G401.6 (cell line): ENCODE data around the gene MYCBPAP.
"Not testable (repeated sequence)": the region's sequence is repeated elsewhere in the genome, so short reads cannot be mapped to it uniquely, and the experiment has no call there.

Source experiments
- FAIRE-seq: peaks from 2 replicates; lab custom pipeline; 2012; peaks lifted over from hg19 to GRCh38; lab: Jason Lieb, UNC

MYCBPAP gene

DNA sequence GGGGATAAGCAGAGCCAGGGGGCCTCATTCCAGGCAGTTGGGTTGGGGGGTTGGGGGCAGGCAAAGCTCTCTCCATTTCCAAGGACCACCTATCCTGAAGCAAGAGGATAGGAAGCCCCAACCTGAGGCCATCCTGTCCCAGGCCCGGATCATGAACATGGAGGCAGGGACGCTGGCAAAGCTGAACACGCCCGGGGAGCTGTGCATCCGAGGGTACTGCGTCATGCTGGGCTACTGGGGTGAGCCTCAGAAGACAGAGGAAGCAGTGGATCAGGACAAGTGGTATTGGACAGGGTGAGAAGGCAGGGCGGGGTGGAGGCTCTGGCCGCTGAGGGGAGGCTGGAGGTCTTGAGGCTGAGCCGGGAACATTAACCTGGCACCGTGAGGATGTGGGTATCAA lies 36.0 kb upstream of the MYCBPAP start:
- no peak for FAIRE-seq

DNA sequence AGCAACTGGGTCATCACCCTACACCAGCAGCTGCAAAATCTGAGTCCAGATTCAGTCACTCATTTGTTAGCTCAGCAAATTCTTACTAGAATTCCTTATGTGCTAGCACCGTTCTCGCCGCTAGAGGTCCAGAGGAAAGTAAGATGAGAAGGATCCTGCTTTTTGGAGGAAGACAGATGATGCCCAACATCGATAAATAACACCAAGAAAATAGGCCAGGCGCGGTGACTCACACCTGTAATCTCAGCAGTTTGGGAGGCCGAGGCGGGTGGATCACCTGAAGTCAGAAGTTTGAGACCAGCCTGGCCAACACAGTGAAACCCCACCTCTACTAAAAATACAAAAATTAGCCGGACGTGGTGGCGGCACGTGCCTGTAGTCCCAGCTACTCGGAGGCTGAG lies 35.5 kb upstream of the MYCBPAP start:
- FAIRE-seq: peak; percentile 86

DNA sequence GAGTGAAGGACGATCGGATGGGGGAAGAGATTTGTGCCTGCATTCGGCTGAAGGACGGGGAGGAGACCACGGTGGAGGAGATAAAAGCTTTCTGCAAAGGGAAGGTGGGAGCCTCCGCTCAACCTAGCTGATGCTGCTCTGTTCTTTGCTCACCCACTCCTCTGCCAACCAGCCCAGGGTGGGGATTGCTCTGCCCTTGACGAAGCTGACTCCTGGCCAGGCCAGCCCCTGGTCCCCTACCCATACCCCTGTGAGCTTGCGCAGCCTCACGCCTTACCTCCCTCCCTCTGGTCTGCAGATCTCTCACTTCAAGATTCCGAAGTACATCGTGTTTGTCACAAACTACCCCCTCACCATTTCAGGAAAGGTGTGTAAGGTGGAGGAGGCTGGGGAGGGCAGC lies 34.3 kb upstream of the MYCBPAP start:
- FAIRE-seq: no peak

DNA sequence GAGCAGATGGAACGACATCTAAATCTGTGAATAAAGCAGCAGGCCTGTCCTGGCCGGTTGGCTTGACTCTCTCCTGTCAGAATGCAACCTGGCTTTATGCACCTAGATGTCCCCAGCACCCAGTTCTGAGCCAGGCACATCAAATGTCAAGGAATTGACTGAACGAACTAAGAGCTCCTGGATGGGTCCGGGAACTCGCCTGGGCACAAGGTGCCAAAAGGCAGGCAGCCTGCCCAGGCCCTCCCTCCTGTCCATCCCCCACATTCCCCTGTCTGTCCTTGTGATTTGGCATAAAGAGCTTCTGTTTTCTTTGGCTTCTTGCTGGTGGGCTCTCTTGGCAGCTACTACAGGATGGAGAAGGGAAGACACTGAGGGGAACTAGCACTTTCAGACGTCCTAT lies 33.7 kb upstream of the MYCBPAP start:
- no peak for FAIRE-seq

DNA sequence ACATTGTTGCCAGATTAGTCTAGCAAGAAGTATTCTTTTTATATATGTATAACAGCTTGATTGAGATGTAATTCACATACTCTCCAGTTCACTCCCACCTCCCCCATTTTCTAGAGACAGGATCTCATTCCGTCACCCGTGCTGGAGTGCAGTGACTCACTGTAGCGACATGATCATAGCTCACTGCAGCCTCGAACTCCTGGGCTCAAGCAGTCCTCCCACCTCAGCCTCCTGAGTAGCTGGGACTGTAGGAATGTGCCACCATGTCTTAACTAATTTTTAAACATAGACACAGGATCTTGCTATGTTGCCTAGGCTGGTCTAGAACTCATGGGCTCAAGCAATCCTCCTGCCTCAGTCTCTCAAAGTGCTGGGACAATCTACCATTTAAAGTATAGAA lies 32.9 kb upstream of the MYCBPAP start:
- no peak for FAIRE-seq

DNA sequence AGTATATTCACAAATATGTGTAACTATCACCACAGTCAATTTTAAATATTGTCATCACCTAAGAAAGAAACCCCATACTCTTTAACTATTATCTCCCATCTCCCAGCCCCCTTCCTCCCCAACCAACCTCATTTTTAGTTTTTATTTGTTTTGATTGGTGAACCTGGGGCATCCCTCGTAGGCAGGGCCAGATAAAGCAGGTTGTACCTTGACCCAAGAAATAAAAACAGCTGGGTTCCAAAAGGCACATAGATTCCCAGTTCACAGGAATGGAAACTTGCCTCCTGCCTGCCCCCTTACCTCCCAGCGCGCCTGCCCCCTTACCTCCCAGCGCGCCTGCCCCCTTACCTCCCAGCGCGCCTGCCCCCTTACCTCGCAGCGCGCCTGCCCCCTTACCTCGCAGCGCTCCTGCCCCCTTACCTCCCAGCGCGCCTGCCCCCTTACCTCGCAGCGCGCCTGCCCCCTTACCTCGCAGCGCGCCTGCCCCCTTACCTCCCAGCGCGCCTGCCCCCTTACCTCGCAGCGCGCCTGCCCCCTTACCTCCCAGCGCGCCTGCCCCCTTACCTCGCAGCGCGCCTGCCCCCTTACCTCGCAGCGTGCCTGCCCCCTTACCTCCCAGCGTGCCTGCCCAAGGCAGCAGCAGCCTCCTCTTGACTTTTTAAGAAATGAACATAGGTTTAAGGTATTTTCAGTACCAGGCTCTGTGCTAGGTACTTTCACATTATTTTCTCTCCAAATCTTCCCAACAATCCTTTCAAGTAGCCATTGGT lies 32.3 kb upstream of the MYCBPAP start:
- FAIRE-seq: not testable (repeated sequence)

DNA sequence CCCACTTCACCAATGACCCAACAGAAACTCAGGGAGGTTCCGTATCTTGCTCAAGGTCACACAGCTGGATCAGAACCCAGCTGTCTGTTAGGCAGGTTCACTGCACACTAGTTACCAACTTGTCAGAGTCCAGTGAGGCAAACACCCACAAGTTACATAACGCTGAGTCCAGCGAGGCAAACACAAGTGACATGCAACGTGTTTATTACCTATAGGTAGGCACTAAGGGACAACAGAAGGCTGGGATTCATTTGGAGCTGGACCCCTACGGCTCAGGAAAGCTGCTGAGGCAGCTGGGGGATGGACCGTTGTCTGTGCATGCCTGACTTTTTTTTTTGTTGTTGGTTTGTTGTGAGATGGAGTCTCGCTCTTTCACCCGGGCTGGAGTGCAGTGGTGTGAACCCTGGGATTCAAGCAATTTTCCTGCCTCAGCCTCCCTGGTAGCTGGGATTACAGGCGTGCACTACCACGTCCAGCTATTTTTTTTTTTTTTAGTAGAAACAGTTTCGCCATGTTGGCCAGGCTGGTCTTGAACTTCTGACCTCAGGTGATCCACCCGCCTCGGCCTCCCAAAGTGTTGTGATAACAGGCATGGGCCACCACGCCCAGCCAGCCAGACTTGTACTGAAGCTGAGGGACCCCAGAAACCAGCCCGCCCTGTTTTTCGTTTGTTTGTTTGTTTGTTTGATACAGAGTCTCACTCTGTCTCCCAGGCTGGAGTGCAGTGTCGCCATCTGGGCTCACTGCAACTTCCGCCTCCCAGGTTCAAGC lies 31.5 kb upstream of the MYCBPAP start:
- no peak for FAIRE-seq

DNA sequence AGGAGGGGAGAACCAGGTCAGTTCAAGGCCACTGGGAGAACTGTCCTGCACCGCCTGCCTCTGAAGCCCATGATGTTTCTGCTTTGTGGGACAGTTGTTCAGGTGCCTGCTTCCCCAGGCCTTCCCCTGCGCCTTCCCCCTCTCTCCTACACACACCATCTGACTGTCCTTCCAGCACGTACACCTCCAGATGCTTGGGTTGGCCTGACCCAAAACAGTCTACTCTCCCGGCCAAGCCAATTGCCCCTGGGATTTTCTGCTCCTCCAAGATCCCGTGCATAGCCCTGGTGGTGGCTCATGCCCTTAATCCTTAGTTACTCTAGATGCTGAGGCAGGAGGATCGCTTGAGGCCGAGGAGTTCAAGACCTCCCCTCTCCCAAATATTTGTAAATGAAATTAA lies 30.3 kb upstream of the MYCBPAP start:
- no peak for FAIRE-seq

DNA sequence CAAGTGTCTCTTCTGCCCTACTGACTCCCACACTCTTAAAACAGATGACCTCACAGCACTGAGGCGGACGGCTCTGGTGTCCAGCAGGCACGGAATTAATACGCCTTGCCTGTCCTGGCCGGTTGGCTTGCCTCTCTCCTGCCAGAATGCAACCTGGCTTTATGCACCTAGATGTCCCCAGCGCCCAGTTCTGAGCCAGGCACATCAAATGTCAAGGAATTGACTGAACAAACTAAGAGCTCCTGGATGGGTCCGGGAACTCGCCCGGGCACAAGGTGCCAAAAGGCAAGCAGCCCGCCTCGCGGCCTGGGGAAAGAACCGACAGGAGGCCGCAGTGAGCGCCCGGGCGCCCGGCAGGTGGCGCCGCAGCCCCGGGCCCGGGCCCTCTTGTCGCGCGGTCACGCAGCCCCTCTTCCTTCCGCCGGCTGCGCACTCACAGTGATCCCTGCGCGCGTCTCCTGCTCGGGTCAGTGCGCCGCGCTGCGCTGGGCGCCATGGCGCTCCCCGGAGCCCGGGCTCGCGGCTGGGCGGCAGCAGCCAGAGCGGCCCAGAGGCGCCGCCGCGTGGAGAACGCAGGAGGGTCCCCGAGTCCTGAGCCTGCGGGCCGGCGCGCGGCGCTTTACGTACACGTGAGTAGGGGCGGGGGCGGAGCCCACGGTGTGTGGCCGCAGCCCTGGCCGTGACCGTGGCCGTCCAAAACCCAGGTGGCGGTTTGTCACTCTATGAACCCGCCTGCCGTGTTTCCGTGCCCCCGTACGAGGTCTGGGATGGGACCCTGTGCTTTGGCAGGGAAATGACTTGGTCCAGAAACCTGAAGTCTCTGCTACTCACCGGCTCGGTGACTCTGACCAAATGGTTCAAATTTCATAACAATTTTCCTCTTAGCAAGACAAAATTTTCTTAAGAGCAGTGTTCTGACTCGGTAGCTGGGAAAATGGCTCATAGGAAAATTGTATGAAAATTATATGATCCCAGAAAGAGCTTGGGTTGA lies 29.6 kb upstream of the MYCBPAP start, which contains the start of gene RSAD1:
TSS of gene RSAD1 (plus strand) at position 470 of the 991 bp plus-strand sequence. CDS start at position 495, 25 bp downstream.
- FAIRE-seq: no peak

DNA sequence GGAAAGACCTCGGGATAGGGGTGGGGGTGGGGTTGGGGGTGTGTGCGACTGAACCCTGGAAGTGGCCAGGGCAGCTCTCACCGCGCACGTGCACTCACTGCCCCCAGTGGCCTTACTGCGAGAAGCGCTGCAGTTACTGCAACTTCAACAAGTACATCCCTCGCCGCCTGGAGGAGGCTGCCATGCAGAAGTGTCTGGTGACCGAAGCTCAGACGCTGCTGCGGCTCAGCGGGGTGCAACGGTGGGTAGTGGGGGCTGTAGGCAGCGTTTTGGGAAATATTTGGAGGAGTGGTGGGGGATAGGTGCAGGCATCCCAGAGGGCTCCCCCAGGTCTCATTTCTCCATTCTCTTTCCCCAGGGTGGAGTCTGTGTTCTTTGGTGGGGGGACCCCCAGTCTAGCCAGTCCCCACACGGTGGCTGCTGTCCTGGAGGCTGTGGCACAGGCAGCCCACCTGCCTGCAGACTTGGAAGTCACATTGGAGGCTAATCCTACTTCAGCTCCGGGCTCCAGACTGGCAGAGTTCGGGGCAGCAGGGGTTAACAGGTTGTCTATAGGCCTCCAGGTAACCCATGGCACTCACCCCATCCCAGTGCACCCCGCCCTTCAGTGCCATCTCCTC lies 28.6 kb upstream of the MYCBPAP start:
- FAIRE-seq: no peak

DNA sequence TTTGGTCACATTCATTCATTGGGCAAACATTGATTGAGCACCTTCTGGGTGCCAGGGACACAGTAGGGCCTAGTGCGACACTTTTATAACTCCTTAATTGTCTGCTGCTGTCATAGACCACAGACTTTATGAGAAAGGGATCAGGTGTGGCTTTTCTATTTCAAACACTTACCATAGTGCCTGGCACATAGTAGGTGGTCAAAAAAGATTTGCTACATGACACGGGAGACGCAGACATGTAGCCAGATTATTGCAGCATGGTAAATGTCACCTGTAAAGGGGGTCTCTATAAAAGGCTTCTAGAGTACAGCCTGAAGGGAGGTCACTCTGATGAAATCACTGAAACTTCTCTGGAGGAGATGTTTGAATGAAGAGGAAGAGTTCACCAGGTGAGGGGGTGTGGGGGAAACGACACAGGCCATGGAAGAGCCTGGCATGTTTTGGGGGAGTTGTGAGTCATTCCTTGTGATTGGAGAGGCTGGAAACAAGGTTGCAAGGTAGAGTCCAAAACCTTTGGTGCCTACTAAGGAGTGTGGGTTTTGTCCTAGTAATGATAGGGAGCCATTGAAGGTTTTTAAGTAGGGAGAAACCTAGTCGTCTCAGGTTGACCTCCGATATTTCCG lies 28.0 kb upstream of the MYCBPAP start:
- no peak for FAIRE-seq

DNA sequence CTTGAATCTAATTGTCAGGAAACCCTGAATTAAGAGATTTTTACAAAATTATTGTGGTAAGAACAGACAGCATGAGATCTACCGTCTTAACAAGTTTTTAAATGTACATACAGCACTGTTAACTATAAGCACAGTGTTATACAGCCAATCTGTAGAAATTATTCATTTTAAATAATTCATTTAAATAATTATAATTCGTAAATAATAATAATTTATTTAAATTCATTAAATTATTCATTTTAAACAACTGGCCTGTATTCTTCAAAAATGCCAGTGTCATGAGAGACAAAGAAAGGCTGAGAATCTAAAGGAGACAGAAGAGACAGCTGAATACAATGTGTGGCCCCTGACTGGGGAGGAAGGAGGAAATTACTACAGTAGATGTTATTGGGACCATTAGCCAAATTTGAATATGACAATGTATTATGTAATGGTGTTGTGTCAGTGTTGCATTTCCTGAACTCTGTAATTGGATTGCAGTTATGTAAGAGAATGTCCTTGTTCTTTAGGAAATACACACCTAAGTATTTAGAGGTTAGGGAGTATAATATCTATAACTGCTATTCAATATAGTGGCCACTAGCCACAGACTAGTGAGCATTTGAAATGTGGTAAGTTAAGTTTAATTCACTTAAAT lies 27.3 kb upstream of the MYCBPAP start:
- FAIRE-seq: no peak

DNA sequence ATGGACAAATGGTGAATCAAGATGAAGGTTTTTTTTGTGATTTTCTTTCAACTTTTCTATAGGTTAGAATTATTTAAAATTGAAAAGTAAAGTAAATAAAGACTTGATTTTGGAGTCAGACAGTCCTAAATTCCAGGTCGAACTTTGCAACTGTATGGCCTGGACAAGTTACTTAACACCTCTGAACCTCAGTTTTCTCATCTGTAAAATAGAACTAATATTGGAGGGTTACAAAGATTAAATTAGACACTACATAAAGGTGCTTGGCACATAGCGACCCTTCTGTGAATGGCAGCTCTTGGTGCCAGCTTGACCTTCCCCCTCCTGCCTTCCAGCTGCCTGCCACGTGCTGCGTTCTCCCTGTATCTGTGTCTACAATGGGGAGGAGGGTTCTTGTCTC lies 26.6 kb upstream of the MYCBPAP start:
- FAIRE-seq: no peak

DNA sequence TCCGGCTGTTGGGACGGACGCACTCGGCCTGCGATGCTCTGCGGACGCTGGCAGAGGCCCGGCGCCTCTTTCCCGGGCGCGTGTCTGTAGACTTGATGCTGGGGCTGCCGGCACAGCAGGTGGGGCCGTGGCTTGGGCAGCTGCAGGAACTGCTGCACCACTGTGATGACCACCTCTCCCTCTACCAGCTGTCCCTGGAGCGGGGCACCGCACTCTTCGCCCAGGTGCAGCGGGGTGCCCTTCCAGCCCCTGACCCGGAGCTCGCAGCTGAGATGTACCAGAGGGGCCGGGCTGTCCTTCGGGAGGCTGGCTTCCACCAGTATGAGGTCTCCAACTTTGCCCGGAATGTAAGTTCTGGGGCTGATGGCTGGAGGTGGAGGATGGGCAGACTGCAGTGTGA lies 26.1 kb upstream of the MYCBPAP start:
- FAIRE-seq: no peak

DNA sequence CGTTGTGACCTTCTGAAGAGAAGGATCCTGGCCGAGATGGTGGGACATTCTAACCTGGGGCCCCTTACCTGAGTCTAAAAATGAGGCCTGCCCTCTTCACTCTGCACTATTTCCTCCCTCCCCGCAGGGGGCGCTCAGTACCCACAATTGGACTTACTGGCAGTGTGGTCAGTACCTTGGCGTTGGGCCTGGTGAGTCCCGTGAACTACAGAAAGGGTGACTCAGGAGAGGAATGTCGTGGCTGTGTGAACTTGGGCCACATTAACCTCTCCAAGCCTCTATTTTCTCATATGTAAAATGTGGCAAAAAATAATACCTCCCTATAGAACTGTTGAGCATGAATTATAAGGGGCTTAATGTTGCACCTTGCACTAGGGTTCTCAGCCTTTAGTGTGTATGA lies 25.7 kb upstream of the MYCBPAP start:
- peak; percentile 72 for FAIRE-seq

DNA sequence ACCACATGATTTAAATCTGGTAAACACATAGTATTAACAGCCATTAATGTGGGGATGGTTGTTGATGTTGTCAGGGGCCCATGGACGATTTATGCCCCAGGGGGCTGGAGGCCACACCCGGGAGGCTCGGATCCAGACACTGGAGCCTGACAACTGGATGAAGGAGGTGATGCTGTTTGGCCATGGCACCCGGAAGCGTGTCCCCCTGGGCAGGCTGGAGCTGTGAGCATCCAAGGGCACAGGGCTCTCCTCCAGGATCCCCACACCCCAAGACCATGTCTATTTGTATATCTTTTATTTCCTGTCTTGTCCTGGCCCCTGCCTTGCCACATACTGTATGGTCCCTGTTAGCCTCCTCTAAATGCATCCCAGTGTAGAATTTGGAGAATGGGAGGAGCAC lies 25.0 kb upstream of the MYCBPAP start:
- FAIRE-seq: no peak

DNA sequence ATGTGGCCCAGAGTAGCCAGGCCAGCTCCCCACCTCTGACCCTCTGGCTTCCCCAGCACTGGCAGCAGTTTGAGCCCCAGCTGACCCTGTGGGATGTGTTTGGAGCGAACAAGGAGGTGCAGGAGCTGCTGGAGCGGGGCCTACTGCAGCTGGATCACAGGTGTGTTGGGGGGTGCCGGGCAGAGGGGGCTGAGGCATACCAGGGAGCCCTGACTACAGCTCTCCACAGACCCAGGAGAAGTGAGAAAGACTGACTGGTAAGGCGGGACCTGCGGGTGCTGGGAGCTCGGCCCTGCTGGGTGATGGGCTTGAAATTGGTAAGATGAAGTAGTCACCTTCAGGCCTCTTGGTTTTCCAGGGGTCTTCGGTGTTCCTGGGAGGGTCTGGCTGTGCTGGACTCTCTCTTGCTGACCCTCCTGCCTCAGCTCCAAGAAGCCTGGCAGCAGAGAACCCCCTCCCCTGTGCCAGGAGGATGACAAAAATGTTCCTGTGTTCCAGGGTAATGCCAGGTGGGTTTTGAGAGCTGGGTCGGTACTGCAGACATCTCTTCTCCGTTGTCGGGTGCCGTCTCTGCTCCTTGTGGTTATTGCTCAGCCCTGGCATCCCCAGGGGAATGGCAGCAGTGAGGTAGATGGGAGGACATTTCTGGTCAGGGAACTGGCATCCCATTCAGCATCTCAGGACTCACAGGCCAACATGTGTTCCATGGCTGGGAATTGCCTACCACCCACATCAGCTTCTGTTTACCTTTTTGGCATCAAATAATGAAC lies 23.7 kb upstream of the MYCBPAP start:
- FAIRE-seq: no peak

DNA sequence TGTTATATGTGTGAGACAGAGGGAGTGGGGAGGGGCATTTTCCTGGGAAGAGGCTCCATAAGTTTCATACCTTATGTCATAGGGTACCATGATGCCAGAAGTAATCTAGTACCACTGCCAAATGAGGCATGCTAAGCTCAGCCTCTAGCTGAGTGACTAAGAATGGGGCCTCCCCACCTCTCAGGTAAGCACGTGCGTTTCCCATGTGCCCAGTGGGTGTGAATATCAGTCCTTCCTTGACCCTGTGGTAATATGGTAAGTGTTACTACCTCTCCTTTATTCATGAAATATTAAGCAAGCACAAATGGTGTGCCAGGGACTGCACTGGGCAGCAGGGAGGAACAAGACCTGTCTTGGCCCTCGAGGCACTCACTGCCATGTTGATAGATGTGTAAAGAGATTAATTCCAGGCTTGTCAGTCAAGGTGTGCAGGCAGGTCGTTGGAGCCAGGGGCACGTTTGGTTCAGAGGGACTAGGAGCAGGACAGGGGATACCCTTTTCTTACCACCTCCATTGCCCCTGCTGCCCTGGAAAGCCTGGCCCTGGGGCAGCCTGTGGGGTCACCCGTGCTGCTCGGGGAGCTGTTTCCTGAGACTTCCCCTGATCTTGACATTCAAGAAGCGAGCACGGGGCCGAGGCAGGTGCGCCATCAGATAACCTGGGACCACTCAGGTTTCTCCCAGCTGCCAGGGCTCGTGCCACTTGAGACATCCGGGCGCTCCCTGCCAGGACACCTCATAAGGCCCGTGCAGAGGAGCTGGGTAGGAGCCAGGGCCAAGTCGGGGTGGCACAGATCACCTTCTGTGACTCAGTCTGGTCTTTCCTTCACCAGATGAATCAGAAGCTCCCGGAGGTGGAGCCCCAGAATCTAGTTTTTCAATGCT lies 20.8 kb upstream of the MYCBPAP start:
- no peak for FAIRE-seq

DNA sequence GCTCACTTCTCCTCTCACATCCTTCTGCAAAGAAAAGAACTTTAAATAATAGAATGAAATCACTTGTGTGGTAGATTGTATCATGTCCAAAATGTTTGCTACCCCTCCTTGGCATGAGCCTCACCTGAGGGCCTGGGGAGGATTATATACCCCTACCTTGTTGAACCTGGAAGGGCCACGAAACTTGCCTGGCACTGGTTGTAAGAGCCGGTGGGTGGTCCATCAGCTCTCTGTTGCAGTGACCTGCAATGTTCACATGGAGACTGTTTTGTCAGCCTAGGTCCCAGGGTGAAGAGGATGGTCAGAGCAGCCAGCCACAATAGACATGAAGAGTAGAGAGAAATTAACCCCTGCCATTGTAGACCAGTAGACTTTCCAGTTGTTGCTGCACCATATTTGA lies 19.4 kb upstream of the MYCBPAP start:
- no peak for FAIRE-seq
